ENCODE measurements around the gene PGBD2. TPM values are rescaled to one million over a fixed set of nuclear protein-coding genes. Genes with fewer than 3 reads are reported as not detected.

Gene PGBD2, protein sequence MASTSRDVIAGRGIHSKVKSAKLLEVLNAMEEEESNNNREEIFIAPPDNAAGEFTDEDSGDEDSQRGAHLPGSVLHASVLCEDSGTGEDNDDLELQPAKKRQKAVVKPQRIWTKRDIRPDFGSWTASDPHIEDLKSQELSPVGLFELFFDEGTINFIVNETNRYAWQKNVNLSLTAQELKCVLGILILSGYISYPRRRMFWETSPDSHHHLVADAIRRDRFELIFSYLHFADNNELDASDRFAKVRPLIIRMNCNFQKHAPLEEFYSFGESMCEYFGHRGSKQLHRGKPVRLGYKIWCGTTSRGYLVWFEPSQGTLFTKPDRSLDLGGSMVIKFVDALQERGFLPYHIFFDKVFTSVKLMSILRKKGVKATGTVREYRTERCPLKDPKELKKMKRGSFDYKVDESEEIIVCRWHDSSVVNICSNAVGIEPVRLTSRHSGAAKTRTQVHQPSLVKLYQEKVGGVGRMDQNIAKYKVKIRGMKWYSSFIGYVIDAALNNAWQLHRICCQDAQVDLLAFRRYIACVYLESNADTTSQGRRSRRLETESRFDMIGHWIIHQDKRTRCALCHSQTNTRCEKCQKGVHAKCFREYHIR
- polyA plus RNA-seq (2013, experiment 1 of 2; ENCODE audit: insufficient read length) = 4.9 TPM
- 4.6 TPM for polyA plus RNA-seq (2013, experiment 2 of 2; ENCODE audit: insufficient read length)

DNA sequence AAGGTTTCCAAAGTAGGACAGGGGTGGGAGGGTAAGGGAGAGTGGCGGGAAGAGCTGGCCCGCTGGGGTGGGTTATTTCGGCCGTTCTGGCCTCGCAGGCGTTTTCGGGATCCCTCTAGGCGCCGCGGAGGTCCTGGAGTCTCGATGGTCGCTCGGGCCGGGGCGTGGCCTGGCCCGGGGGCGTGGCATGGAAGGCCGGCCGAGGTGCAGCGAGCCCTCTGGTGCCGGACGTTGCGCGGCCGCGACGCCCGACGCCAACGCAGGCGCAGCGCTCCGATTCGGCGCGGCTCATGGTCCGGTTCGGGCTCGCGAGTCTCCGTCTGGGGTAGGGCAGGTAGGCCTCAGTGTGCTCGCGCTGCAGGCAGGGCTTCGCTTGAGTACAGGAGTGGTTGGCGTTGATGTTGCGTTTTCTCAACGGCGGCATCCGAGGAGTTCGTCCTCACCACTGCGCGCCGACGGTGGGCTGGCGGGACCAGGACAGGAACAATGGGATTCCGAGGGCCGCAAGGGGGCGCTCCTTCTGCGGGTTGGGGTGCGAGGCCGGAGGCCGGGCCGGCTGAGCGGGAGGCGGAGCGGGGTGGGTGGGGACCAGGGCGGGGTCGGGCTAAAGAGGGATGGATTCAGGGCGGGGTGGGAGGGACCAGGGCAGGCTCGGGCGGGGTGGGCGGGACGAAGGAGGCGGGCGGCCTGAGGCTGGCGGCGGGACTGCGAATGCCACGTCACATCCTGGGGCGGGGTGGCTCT, at the start of gene PGBD2:
Gene PGBD2, plus strand, starts transcription at position 227 of the 744 bp plus-strand sequence. CDS start 7,628 bp downstream, outside the sequence.
- peak; percentile 95 for DNase-seq

DNA sequence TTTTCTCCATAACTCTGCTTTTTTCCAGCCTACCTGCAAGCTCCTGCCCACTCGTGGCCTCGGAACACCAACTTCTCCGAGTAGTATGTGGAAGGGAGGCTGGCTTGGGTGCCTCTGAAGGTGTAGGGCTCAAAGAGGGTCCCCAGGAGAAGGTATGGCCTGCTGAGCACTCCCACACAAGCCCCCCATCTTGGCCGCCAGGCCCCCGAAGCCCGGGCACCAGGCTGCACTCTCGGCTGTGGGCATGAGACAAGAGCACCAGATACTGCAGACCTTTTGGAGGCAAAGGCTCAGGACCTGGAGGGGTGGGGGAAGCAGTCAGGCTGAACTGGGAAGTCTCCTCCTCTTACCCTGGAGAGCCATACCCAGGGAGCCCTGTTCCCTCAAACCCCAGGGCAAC, 48.8 kb upstream of the PGBD2 start:
- no peak for DNase-seq

DNA sequence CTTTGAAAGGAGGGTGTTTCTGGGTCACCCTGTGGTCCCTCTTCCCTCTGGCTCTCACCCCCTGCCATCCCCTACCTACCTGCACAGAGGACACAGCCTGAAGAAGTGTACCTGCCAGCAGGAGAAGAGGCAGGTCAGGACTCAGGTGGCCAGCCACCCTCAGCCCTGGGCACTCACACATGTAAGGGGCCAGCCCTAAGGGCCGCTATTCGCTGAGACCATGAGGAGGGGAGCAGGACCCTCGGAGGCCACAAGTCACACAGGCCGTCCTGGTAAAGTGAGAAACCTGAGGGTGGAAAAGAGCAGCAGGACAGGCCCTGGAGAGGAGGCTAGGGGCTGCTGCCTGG, 48.3 kb upstream of the PGBD2 start:
- DNase-seq = no peak

- DNase-seq = peak; percentile 64
Observed at GRCh38 chr1:248858096-248858890, 47.7 kb upstream of the PGBD2 start.

GRCh38 chr1:248858891-248859889, 46.8 kb upstream of the PGBD2 start, which contains the start of gene ZNF692:
Gene ZNF692, minus strand, starts transcription at chr1:248859085. Its CDS starts 776 bp downstream, at chr1:248858309.
- peak; percentile 98 for DNase-seq

GRCh38 chr1:248860007-248860406, 46.0 kb upstream of the PGBD2 start:
- DNase-seq = no peak

- no peak for DNase-seq
Observed at GRCh38 chr1:248861616-248862015, 44.4 kb upstream of the PGBD2 start.

- no peak for DNase-seq
Observed at GRCh38 chr1:248862695-248862997, 43.4 kb upstream of the PGBD2 start.

GRCh38 chr1:248862998-248863881, 42.8 kb upstream of the PGBD2 start:
- peak; percentile 77 for DNase-seq

DNA sequence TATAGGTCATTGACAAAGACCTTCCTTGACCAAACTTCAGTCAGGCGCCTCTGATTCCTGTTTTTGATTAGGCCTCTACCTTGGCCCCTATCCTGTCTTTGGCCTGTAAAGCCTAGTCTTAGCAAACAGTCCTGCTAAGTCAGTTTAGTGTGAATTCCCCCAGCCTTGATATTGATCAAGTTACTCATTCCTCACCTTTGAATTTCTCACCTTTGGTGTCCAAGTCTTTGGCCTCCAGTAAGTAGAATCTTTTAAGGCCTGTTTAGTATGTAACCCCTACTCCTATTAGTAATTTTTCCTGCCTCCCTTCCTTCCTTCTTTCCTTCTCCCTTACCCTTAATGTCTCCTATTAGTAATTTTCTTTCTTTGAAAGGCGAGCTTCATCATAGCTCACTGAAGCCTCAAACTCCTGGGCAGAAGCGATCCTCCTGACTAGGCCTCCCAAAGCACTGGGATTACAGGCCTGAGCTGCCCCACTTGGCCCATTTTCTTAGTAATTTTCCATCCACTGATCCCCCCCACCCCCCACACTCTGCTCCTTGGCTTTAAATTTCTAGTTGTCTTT, 34.1 kb upstream of the PGBD2 start:
- DNase-seq = peak; percentile 14

DNA sequence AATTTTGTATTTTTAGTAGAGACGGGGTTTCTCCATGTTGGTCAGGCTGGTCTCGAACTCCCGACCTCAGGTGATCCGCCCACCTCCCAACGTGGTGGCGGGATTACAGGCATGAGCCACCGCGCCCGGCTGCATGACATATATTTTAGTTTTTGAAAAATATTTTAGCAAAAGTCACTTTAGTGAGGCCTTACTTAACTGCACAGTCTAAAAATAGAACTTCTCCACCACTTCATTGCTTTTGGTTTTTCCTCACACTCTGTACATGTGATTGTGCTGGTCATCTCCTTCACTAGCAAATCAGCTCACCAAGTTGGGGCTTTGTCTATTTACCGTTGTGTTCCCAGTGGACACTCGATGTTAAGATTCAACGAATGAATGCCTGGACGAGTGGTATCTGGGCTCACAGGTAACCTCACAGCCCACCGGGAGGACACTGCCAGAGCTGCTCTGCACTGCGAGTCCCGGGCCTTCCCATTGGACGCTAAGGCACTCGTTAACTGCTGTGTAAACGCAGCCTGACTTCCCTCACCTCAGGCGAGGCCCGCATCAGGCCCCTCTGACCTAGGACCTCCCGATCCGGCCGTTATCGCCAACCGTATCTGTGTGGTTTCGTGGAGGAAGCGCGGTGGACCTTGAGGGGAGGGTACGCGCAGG, 33.2 kb upstream of the PGBD2 start:
- DNase-seq = peak; percentile 64

DNA sequence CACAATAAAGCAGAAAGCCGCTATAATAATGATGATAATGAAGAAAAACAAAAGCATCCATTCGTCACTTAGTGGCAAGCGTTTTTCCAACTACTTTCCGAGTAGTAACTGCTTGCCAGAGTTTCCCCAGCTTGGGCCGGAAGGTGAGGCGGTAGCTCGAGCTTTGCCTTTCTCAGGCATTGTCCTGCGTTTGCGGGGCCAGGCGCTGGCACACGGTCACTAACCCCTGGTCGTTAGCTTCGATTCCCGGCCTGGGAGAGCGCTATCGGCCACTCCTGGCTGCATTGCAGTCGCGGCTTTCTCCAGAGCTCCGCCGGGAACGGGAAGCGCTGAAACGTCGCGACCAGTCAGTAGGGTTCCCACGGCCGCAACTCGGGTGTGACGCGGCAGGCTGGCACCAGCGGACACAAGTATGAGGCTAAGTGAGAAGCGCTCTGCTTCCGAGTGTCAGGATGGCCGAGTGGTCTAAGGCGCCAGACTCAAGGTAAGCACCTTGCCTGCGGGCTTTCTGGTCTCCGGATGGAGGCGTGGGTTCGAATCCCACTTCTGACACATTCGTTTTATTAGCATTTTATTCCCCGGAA, 32.5 kb upstream of the PGBD2 start:
- peak; percentile 97 for DNase-seq

- DNase-seq = no peak
Observed at GRCh38 chr1:248873993-248874533, 32.0 kb upstream of the PGBD2 start.

GRCh38 chr1:248881261-248881660, 24.8 kb upstream of the PGBD2 start:
- DNase-seq = no peak

GRCh38 chr1:248882427-248882826, 23.6 kb upstream of the PGBD2 start:
- DNase-seq = peak; percentile 42

DNA sequence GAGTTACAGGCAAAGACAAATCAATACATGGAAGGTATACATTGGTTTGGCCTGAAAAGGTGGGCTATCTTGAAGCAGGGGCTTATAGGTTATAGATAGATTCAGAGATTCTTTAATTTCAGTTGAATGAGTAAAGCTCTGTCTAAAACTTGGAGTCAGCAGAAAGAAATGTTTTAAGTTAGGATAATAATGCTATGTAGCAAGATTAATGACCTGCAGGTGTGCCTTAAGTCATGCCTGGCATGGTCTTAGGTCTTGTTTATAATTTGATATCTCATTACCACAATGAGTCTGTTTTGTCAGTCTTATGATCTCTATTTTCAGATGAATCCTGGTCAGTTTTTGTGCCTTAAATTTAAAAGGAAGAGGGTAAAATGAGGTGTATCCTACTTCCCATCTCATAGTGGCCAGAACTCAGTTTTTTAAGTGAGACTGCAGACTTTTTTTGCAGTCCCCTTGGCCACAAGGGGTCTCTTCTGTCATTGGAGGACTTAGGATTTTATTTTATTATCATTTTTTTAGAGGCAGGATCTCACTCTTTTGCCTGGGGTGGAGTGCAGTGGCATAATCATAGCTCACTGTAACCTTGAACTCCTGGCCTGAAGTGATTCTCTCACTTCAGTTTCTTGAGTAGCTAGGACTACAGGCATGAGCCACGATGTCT, 21.3 kb upstream of the PGBD2 start:
- no peak for DNase-seq

GRCh38 chr1:248885646-248886045, 20.4 kb upstream of the PGBD2 start:
- DNase-seq = no peak
